Retinal pigment epithelial cell (primary cell): ENCODE data around the gene ABR.

Experiments
- DNase-seq: peaks from one replicate; pipeline ENCODE4 v3.0.0-alpha.2; 2010; ENCODE audit warnings: low read depth
- H3K4me3 ChIP-seq: 2 replicates; pipeline ENCODE4 v1.5.1; 2011; ENCODE audit warnings: mild to moderate bottlenecking, low read length, control low read depth, moderate library complexity
- CTCF ChIP-seq: conservative IDR thresholded peaks from 2 replicates; pipeline ENCODE4 v1.5.1; 2011; ENCODE audit warnings: low read depth, low read length, control low read depth, inconsistent platforms

ABR gene

GRCh38 chr17:1021147-1021546, 158.6 kb downstream of the ABR start:
- no peak overlapping the region for H3K4me3 ChIP-seq
- no peak for TF ChIP-seq CTCF
- DNase-seq: no peak

- DNase-seq: no peak
- TF ChIP-seq CTCF: no peak
Measured at GRCh38 chr17:1019451-1019850, 160.3 kb downstream of the ABR start.

GRCh38 chr17:1018547-1018946, 161.2 kb downstream of the ABR start:
- no peak overlapping the region for H3K4me3 ChIP-seq
- DNase-seq: no peak
- TF ChIP-seq CTCF: no peak

More at GRCh38 chr17:1019451-1019850, 160.3 kb downstream of the ABR start:
- H3K4me3 ChIP-seq: no peak overlapping the region

GRCh38 chr17:1013729-1014090, 166.1 kb downstream of the ABR start:
- H3K4me3 ChIP-seq: no peak overlapping the region
- no peak for TF ChIP-seq CTCF
- no peak for DNase-seq

GRCh38 chr17:1012823-1013728, 166.7 kb downstream of the ABR start:
- no peak overlapping the region for H3K4me3 ChIP-seq
- no peak for TF ChIP-seq CTCF
- no peak for DNase-seq

DNA sequence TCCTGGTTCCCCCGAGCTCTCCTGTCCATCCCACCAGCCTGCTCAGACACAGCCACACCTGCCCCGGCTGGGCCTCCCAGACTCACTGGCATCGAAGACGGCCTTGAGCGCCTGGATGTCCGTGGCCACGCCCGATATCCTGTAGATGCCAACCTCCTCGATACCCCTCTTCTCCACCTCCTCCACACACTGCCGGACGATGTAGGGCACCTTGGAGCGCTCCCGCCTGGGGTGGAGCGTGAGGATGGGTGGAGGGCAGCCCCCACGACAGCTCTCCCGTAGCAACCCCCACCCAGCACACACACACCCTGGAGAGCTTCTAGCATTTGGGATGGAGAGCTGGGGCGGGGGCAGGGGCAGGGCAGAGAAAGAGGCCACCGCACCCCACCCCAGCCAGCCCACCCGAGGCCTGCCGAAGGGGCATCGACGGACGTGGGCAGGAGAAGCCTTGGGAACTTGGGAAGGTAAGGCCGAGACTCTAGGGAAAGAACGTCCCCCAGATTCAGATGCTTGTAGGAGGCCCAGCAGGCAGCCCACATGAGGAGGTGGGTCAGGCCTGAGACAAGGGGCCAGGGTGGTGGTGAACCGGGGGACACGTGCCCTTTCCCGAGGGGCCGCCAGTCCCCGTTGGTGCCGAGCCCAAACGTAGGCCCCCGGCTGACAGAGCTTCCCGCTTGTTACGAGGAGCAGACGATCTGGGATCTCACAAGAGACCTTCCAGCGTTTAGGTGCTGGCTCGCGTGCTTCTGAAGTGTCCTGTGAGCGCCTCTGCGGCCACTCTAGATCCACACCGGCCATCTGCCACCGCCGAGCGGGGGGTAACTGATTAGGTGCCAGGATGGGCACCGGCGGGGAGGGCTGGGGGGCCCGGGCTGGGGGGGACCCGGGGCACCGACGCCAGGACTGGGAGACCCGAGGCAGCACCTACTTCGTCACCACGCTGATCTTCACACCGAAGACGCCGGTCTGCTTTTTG, 167.7 kb downstream of the ABR start:
- TF ChIP-seq CTCF: no peak
- DNase-seq: no peak
- H3K4me3 ChIP-seq: no peak overlapping the region
